Adrenal gland (tissue), 5 donors: ENCODE measurements around the gene COL5A1.

Source experiments
- CTCF ChIP-seq, 6 experiments: fragments of 450-650 bp in 4 of 6; fragments of 200-600 bp in 2 of 6; sonication (generic) in 1 of 6; IDR thresholded peaks; 1 replicate in 5 of 6; 2 replicates in 1 of 6; pipeline versions ENCODE4 v1.5.1 to v1.8.0; 2016 to 2021; ENCODE audit warnings: antibody characterized with exemption in 6 of 6, mild to moderate bottlenecking in 2 of 6, moderate library complexity in 1 of 6
- POLR2A ChIP-seq, 2 donors: fragments of 450-650 bp; IDR thresholded peaks; one replicate each; pipeline ENCODE4 v1.6.1; 2017; ENCODE audit warnings: antibody characterized with exemption in 2 of 2, mild to moderate bottlenecking in 2 of 2, moderate library complexity in 1 of 2
- donor health status: DM: no; HTN: no; CAD: no.

GRCh38 chr9:134759913-134760312 is 118.3 kb downstream of the COL5A1 start:
- TF ChIP-seq CTCF (IDR thresholded peaks at IDR 0.05) (no peak), POLR2A (IDR thresholded peaks at IDR 0.05) (no peak)
